ENCODE results near the gene GPR137.
"Not testable (repeated sequence)": the region's sequence is repeated elsewhere in the genome, so short reads cannot be mapped to it uniquely, and the experiment has no call there.

The GPR137 gene

DNA sequence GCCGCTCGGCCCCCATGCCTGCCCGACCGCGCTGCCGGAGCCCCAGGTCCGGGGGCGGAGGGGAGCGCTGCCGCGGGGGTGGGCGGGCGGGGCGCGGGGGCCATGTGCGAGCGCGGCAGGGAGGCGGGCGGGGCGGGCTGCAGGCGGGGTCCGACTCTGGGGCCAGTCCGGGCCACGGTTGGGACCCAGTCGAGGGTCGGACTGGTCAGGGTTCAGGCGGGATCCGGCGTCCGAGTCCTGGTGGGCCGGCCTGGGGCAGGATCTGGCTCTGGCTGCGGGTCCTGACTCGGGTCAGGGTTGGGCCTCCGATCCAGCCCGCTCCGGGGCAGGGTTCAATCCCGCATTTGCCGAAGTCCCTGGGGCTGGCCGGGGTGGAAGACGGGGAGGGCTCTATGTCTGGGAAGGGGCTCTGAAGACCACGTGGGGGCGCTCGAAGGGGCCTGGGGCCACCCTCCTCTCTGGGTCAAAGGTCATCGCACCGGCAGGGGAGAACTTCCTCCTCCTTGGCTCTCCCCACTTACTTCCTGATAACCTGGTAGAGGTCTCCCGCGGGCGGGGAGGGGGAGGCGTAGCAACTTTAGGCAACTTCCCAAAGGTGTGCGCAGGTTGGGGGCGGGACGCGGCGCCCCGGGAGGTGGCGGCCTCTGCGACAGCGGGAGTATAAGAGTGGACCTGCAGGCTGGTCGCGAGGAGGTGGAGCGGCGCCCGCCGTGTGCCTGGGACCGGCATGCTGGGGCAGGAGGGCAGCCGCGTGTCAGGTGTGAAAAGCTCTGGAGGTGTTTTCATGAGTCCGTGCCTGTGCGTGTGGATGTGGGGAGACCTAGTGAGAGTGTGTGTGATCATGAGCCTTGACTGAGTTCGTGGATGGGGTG, 20.3 kb downstream of the GPR137 start:
- DNase-seq, result peak; percentile 58

DNA sequence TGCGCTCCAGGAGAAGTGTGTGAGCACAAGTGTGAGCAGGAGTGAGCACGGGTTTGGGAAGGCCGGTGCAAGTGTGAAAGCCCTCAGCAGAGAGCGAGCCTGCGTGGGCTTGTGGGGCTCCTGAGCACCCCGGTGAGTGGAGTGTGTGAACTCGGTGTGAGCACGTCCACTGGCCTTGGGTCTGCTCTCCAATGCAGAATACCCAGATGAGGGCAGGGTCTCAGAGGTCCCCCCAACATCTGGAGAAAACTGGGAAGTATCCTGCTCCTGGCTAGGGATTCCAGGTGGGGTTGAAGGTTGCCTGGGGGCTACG, 20.9 kb downstream of the GPR137 start:
- DNase-seq, result no peak

DNA sequence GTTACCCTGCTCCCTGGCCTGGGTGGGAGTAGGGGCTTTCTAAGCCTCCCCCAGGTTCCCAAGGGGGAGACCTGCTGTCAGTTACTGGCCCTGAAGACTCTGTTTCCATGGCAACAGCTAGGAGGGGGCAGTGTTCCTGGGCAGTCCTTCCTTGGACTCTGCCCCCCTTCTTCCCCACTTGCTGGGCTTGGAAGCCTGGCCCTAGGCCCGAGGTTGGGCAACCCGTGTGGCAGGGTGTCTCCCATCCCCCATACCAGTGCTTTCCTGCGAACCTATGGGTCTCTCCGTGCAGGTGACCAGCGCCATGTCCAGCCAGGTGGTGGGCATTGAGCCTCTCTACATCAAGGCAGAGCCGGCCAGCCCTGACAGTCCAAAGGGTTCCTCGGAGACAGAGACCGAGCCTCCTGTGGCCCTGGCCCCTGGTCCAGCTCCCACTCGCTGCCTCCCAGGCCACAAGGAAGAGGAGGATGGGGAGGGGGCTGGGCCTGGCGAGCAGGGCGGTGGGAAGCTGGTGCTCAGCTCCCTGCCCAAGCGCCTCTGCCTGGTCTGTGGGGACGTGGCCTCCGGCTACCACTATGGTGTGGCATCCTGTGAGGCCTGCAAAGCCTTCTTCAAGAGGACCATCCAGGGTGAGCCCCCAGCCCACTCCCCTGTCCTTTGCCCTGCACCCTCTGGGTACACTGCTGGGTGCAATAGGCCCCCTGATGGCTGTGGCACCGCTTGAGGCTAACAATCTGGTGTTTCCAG, 21.4 kb downstream of the GPR137 start:
- no peak for DNase-seq

GRCh38 chr11:64307795-64308194, 22.1 kb downstream of the GPR137 start:
- DNase-seq, result not testable (repeated sequence)

GRCh38 chr11:64312947-64313346, 27.3 kb downstream of the GPR137 start:
- no peak for DNase-seq

DNA sequence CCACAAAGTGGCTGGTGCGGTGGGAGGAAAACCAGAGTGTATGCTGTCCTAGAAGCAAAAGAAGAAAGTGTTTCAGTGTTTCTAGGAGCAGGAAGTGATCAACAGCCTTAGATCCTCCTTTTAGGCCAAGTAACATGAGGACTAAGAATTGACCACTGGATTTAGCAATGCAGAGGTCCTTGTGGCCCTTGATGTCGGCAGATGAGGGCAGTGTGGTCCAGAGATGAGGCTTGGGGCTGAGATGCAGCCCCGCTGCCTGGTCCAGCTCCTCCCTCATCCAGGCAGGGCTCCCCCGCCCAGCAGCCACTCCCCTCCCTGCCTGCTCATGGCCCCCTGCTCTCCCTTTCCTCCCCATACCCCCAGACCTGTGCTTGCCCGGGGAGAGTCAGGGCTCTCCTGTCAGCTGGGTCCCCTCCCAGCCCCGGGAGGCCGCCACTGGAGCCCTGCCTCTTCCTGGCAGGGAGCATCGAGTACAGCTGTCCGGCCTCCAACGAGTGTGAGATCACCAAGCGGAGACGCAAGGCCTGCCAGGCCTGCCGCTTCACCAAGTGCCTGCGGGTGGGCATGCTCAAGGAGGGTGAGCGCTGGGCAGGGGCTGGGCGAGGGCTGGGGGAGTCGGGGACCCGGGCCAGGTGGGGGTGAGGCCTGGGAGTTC, 28.0 kb downstream of the GPR137 start:
- no peak for DNase-seq

DNA sequence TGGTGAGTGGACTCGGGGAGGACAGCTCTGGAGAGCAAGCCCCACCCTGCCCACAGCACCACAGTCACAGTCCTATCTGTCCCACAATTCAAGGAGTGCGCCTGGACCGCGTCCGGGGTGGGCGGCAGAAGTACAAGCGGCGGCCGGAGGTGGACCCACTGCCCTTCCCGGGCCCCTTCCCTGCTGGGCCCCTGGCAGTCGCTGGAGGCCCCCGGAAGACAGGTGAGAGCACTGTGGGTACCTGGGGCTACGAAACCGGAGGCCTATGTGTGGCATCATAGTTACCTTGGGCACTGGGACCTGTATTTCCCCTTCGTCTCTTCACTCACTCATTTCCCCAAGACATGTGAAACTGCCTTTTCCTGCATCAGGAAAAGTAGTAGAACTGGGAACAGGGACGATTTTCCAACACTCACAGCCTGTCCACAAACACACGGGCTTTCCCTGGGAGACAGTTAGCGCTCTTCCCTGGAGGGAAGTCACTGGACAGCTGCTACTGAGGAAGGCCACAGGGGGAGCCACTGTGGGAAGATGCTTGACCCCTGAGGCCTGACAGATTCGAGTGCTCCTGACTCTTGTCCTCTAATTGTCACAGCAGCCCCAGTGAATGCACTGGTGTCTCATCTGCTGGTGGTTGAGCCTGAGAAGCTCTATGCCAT, 28.6 kb downstream of the GPR137 start:
- DNase-seq, result no peak

- DNase-seq, result no peak
These were observed 29.3 kb downstream of the GPR137 start for GRCh38 chr11:64314805-64315561.

- not testable (repeated sequence) for DNase-seq
These were observed 30.2 kb downstream of the GPR137 start for GRCh38 chr11:64315667-64316526.

GRCh38 chr11:64316672-64317324, 31.1 kb downstream of the GPR137 start:
- DNase-seq, result no peak

GRCh38 chr11:64317325-64317960, 31.8 kb downstream of the GPR137 start, which contains the start of gene TRMT112:
TSS of gene TRMT112 (minus strand) at chr11:64317559. CDS start at chr11:64317526, 33 bp downstream.
- peak; percentile 97 for DNase-seq

DNA sequence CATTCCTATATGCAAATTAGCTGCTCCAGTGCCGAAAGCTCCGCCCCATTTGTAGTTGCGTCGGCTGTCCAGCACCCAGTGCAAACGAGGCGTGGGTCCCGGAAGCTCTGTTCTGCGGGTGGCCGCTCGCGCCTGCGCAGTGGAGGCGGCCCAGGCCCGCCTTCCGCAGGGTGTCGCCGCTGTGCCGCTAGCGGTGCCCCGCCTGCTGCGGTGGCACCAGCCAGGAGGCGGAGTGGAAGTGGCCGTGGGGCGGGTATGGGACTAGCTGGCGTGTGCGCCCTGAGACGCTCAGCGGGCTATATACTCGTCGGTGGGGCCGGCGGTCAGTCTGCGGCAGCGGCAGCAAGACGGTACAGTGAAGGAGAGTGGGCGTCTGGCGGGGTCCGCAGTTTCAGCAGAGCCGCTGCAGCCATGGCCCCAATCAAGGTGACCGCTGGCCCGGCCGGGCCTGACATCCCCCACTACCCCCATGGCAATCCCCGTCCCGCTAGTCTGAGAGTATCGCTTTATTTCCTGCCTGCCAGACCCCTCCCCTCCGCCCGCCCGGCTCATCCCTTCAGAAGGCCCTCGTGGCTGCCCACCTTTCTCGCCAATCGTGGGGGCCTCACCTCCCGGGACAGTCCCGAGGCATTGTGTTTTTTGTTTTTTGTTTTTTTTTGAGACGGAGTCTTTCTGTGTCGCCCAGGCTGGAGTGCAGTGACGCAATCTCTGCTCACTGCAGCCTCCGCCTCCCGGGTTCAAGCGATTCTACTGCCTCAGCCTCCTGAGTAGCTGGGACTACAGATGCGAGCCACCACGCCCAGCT, 32.5 kb downstream of the GPR137 start, which contains the start of gene PRDX5:
Gene PRDX5 (plus strand): TSS at position 161 of the 805 bp plus-strand sequence. CDS start 95 bp downstream, at position 256.
- DNase-seq, result peak; percentile 96

DNA sequence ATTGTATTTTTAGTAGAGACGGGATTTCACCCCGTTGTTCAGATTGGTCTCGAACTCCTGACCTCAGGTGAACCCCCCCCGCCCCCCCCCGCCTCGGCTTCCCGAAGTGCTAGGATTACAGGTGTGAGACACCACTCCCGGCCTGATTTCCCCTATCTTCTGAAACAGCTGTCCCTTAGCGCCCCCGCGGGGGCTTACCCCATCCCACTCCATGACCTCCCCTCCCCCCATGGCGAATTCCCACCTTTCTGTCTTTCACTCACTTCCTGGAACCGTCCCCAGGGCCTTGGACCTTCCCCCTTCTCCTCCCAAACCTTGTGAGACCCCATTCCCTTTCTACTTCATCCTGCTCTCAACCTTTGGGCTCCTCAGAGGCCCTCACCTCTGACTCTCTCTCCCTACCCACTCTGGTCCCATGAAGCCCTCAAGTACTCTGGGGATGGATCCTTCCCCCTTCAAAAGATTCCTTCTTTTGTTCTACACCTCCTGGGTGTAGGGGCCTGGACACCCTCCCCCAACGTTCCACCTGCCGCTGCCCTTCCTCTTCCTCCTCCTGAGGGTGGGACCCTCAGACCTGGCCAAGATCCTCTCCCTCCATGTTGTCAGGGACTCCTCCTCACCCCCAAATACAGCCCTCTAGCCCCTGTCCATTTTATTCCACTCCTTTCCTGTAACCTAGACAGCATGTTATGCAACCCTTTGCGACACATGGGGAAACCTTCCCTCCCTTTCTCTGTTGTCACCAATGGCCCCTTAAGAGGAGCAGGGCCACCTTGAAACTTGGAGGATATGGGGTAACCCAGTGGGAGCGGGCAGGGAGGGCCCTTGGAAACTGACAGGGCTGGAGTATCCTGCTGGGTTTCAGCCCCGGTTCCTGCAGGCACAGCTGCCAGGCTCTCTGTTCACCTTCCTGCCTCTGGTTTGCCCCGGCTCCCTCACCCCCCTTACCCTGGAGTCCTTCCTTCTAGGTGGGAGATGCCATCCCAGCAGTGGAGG, 33.4 kb downstream of the GPR137 start:
- no peak for DNase-seq

DNA sequence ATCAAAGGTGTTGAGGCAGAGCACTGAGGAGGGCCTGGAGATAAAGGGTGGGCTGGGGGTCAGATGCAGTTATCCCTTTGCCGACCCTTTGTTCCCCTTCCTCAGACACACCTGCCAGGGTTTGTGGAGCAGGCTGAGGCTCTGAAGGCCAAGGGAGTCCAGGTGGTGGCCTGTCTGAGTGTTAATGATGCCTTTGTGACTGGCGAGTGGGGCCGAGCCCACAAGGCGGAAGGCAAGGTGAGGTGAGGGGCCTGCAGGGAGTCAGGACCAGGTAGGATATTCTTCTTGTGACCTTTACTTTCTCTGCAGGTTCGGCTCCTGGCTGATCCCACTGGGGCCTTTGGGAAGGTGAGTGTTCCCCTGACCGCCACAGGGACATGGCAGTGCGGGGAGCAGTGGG, 34.9 kb downstream of the GPR137 start:
- DNase-seq, result no peak

- no peak for DNase-seq
These were observed 35.4 kb downstream of the GPR137 start for GRCh38 chr11:64321026-64321425.

- DNase-seq, result no peak
These were observed 35.9 kb downstream of the GPR137 start for GRCh38 chr11:64321533-64321932.

DNA sequence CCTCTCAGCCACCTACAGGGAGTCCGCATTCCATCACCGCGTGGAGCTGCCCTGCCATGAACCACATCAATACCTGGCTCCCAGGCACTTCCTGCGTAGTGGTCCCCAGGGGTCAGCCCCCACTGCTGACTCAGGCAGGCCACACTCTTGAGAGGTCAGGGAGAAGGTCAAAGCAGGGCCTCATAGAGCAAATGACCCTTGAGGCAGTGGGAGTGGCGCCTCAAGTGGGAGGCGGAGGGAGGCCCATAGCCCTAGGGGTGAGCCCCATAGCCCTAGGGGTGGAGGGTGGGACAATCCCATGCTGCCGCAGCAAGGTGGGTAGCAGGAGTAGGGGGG, 37.2 kb downstream of the GPR137 start:
- no peak for DNase-seq

DNA sequence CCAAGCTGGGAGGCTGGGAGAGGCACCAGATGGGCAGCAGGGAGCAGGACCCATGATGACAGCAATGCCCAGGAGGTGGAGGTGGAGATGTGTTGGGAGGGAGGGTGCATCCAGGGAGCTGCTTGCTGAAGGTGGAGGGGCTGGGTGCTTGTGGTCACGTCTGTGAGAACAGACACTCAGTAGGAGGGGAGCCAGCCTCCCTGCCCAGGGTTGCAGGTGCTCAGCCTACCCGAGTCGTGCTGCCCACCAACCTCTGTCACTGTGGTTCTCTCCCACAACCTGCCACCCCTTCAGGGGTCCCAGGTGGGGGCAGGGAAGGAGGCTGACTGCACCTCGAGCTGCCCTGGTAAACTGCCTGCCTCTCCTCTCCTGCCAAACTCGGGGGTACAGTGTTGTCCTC, 37.7 kb downstream of the GPR137 start:
- no peak for DNase-seq
